ENCODE results near the gene SORCS2. TPM values are rescaled to one million over a fixed set of nuclear protein-coding genes. Genes with fewer than 3 reads are reported as not detected.

Gene SORCS2
- total RNA-seq, 1 donor from 2014 or later, result 13.8 TPM

GRCh38 chr4:7571701-7572100, 379.4 kb downstream of the SORCS2 start:
- no peak for FAIRE-seq
- H3K4me1 Mint-ChIP-seq (ENCODE audit: low read depth, unreplicated experiment), result no peaks in the 10 kb centered on the region

GRCh38 chr4:7572894-7573293, 380.6 kb downstream of the SORCS2 start:
- DNase-seq (ENCODE audit: low read depth) (no peak), FAIRE-seq (no peak)
- H4K20me1 ChIP-seq (ENCODE audit: insufficient read depth, low read length), result no peaks in the 10 kb centered on the region
- no peak overlapping the region for H3K4me3 ChIP-seq (ENCODE audit: insufficient read depth, low read depth, low read length)
- H3K27me3 ChIP-seq (ENCODE audit: insufficient read depth, low read length), result no peaks in the 10 kb centered on the region
- no peaks in the 10 kb centered on the region for H3K4me1 ChIP-seq (ENCODE audit: insufficient read depth, low read length)
- no peaks in the 10 kb centered on the region for H3K36me3 ChIP-seq (ENCODE audit: insufficient read depth, low read length)
- H2AFZ ChIP-seq (ENCODE audit: low read depth, low read length), result no peak overlapping the region
- H3K4me2 ChIP-seq (ENCODE audit: low read length), result no peak overlapping the region
- H3K27ac Mint-ChIP-seq (ENCODE audit: unreplicated experiment), result no peak overlapping the region
- H3K9ac ChIP-seq (ENCODE audit: low read length), result no peak overlapping the region
- H3K9me3 Mint-ChIP-seq (ENCODE audit: unreplicated experiment), result peaks cover 62% of the 10 kb centered on the region
- peaks cover 12% of the 10 kb centered on the region for H3K27me3 Mint-ChIP-seq (ENCODE audit: low read depth, unreplicated experiment)
- no peak for TF ChIP-seq CTCF (IDR thresholded peaks at IDR 0.05; ENCODE audit: insufficient read depth, low read depth, low read length)
- TF ChIP-seq EZH2 (IDR thresholded peaks at IDR 0.05; ENCODE audit: insufficient read depth, low read length), result no peak
- H3K79me2 ChIP-seq (ENCODE audit: insufficient read depth, low read length), result no peaks in the 10 kb centered on the region
- H3K4me1 Mint-ChIP-seq (ENCODE audit: low read depth, unreplicated experiment), result no peaks in the 10 kb centered on the region
- H3K36me3 Mint-ChIP-seq (ENCODE audit: low read depth, unreplicated experiment), result peaks cover 25% of the 10 kb centered on the region
- peaks cover 41% of the 10 kb centered on the region for H3K9me3 ChIP-seq (ENCODE audit: insufficient read depth, low read depth, low read length)
- no peak overlapping the region for H3K4me3 Mint-ChIP-seq (ENCODE audit: unreplicated experiment)
- no peak overlapping the region for H3K27ac ChIP-seq (ENCODE audit: low read depth, low read length)

More at GRCh38 chr4:7571701-7572100, 379.4 kb downstream of the SORCS2 start:
- Histone ChIP-seq H3K4me2 (ENCODE audit: low read length) (no peak overlapping the region), H4K20me1 (ENCODE audit: insufficient read depth, low read length) (no peaks in the 10 kb centered on the region), H3K9me3 (ENCODE audit: insufficient read depth, low read depth, low read length) (peaks cover 30% of the 10 kb centered on the region), H3K4me3 (ENCODE audit: insufficient read depth, low read depth, low read length) (no peak overlapping the region), H3K9ac (ENCODE audit: low read length) (no peak overlapping the region), H3K79me2 (ENCODE audit: insufficient read depth, low read length) (no peaks in the 10 kb centered on the region), H3K27ac (ENCODE audit: low read depth, low read length) (no peak overlapping the region), H3K36me3 (ENCODE audit: insufficient read depth, low read length) (no peaks in the 10 kb centered on the region), H2AFZ (ENCODE audit: low read depth, low read length) (no peak overlapping the region), H3K4me1 (ENCODE audit: insufficient read depth, low read length) (no peaks in the 10 kb centered on the region), H3K27me3 (ENCODE audit: insufficient read depth, low read length) (no peaks in the 10 kb centered on the region)
- no peak for TF ChIP-seq EZH2 (IDR thresholded peaks at IDR 0.05; ENCODE audit: insufficient read depth, low read length)
- H3K27me3 Mint-ChIP-seq (ENCODE audit: low read depth, unreplicated experiment), result peaks cover 15% of the 10 kb centered on the region
- no peak for DNase-seq (ENCODE audit: low read depth)
- H3K27ac Mint-ChIP-seq (ENCODE audit: unreplicated experiment), result no peak overlapping the region
- peaks cover 54% of the 10 kb centered on the region for H3K9me3 Mint-ChIP-seq (ENCODE audit: unreplicated experiment)
- H3K4me3 Mint-ChIP-seq (ENCODE audit: unreplicated experiment), result no peak overlapping the region
- peaks cover 24% of the 10 kb centered on the region for H3K36me3 Mint-ChIP-seq (ENCODE audit: low read depth, unreplicated experiment)

- no peak overlapping the region for H3K27ac ChIP-seq (ENCODE audit: low read depth, low read length)
- H3K4me1 Mint-ChIP-seq (ENCODE audit: low read depth, unreplicated experiment), result no peaks in the 10 kb centered on the region
- no peak overlapping the region for H3K27ac Mint-ChIP-seq (ENCODE audit: unreplicated experiment)
- H3K27me3 Mint-ChIP-seq (ENCODE audit: low read depth, unreplicated experiment), result peaks cover 11% of the 10 kb centered on the region
- no peaks in the 10 kb centered on the region for H3K36me3 ChIP-seq (ENCODE audit: insufficient read depth, low read length)
- no peak overlapping the region for H3K9ac ChIP-seq (ENCODE audit: low read length)
- peaks cover 25% of the 10 kb centered on the region for H3K36me3 Mint-ChIP-seq (ENCODE audit: low read depth, unreplicated experiment)
- H3K27me3 ChIP-seq (ENCODE audit: insufficient read depth, low read length), result no peaks in the 10 kb centered on the region
- no peaks in the 10 kb centered on the region for H3K4me1 ChIP-seq (ENCODE audit: insufficient read depth, low read length)
- no peak overlapping the region for H3K4me3 Mint-ChIP-seq (ENCODE audit: unreplicated experiment)
- H3K9me3 ChIP-seq (ENCODE audit: insufficient read depth, low read depth, low read length), result peaks cover 48% of the 10 kb centered on the region
- TF ChIP-seq CTCF (IDR thresholded peaks at IDR 0.05; ENCODE audit: insufficient read depth, low read depth, low read length) (no peak), EZH2 (IDR thresholded peaks at IDR 0.05; ENCODE audit: insufficient read depth, low read length) (no peak)
- H3K4me2 ChIP-seq (ENCODE audit: low read length), result no peak overlapping the region
- H3K9me3 Mint-ChIP-seq (ENCODE audit: unreplicated experiment), result peaks cover 68% of the 10 kb centered on the region
- DNase-seq (ENCODE audit: low read depth) (no peak), FAIRE-seq (no peak)
- H4K20me1 ChIP-seq (ENCODE audit: insufficient read depth, low read length), result no peaks in the 10 kb centered on the region
- no peak overlapping the region for H3K4me3 ChIP-seq (ENCODE audit: insufficient read depth, low read depth, low read length)
- H2AFZ ChIP-seq (ENCODE audit: low read depth, low read length), result no peak overlapping the region
- no peaks in the 10 kb centered on the region for H3K79me2 ChIP-seq (ENCODE audit: insufficient read depth, low read length)
These were observed 381.3 kb downstream of the SORCS2 start for GRCh38 chr4:7573576-7574091.

All from astrocyte (in vitro differentiated cells and primary cell).